ENCODE data around the gene CHCHD3.

GRCh38 chr7:132785870-132786269 is 296.0 kb downstream of the CHCHD3 start:
- no peak for TF ChIP-seq SCRT2 (tag by site-specific recombination; IDR thresholded peaks at IDR 0.05)
- TF ChIP-seq CTCF (tag by site-specific recombination; IDR thresholded peaks at IDR 0.05), result no peak
- TF ChIP-seq ZNF23 (tag by site-specific recombination; IDR thresholded peaks at IDR 0.05; ENCODE audit: borderline replicate concordance), result no peak
- no peak for TF ChIP-seq ATF2 (tag by site-specific recombination; IDR thresholded peaks at IDR 0.05; ENCODE audit: low read depth)
- TF ChIP-seq ZFP69B (tag by site-specific recombination; IDR thresholded peaks at IDR 0.05), result no peak
